ENCODE measurements around the gene VEZF1.

- TF ChIP-seq, protein P1, sequence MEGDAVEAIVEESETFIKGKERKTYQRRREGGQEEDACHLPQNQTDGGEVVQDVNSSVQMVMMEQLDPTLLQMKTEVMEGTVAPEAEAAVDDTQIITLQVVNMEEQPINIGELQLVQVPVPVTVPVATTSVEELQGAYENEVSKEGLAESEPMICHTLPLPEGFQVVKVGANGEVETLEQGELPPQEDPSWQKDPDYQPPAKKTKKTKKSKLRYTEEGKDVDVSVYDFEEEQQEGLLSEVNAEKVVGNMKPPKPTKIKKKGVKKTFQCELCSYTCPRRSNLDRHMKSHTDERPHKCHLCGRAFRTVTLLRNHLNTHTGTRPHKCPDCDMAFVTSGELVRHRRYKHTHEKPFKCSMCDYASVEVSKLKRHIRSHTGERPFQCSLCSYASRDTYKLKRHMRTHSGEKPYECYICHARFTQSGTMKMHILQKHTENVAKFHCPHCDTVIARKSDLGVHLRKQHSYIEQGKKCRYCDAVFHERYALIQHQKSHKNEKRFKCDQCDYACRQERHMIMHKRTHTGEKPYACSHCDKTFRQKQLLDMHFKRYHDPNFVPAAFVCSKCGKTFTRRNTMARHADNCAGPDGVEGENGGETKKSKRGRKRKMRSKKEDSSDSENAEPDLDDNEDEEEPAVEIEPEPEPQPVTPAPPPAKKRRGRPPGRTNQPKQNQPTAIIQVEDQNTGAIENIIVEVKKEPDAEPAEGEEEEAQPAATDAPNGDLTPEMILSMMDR (IDR thresholded peaks at IDR 0.05): no peak
- no peak for TF ChIP-seq POLR2A (IDR thresholded peaks at IDR 0.05)
These were observed 39.9 kb downstream of the VEZF1 start for GRCh38 chr17:57948169-57948554.

All from upper lobe of left lung (tissue), 4 donors.